Measurements from ENCODE around the gene TRPM6.
A peak's percentile ranks its signal among the peaks of the same experiment; 100 is the strongest.

The TRPM6 gene

DNA sequence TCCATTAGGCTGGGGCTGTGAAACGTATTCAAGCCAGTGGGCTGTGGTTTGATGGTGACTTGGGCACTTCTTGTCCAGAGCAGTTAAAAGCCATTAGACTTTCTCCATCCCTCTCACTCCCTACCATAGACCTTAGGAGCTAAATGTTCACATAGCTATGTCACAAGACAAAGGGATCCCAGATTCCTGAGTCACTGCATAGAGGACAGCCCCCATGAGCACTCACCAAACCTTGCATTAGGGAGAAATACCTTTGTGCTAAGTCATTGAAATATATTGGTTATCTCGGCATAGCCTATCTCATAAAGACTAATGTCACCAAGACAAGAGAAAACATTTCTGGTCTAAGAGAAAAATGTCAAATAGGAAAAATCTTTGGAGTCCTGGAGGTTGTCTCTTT, 104.3 kb downstream of the TRPM6 start:
- in situ Hi-C loops (cut with HindIII; ENCODE audit: low sequenced_read_pairs), result no loop called here
- DNase-seq (ENCODE audit: low read depth), result no peak
- no peak for TF ChIP-seq CTCF (IDR thresholded peaks at IDR 0.05; ENCODE audit: low read depth, low read length, missing control alignments)

GRCh38 chr9:74777136-74777879, 110.4 kb downstream of the TRPM6 start:
- H3K4me3 ChIP-seq (ENCODE audit: low read depth, low read length), result no peak overlapping the region
- DNase-seq (ENCODE audit: low read depth), result peak; percentile 33
- in situ Hi-C loops (cut with HindIII; ENCODE audit: low sequenced_read_pairs), result no loop called here
- TF ChIP-seq CTCF (IDR thresholded peaks at IDR 0.05; ENCODE audit: low read depth, low read length, missing control alignments), result peak; percentile 80

More for the DNA sequence above, 104.3 kb downstream of the TRPM6 start:
- no peak overlapping the region for H3K4me3 ChIP-seq (ENCODE audit: low read depth, low read length)

- in situ Hi-C loops (cut with HindIII; ENCODE audit: low sequenced_read_pairs), result no loop called here
- H3K4me3 ChIP-seq (ENCODE audit: low read depth, low read length), result no peak overlapping the region
- no peak for TF ChIP-seq CTCF (IDR thresholded peaks at IDR 0.05; ENCODE audit: low read depth, low read length, missing control alignments)
- no peak for DNase-seq (ENCODE audit: low read depth)
These were observed 112.3 kb downstream of the TRPM6 start for GRCh38 chr9:74775396-74775795.

DNA sequence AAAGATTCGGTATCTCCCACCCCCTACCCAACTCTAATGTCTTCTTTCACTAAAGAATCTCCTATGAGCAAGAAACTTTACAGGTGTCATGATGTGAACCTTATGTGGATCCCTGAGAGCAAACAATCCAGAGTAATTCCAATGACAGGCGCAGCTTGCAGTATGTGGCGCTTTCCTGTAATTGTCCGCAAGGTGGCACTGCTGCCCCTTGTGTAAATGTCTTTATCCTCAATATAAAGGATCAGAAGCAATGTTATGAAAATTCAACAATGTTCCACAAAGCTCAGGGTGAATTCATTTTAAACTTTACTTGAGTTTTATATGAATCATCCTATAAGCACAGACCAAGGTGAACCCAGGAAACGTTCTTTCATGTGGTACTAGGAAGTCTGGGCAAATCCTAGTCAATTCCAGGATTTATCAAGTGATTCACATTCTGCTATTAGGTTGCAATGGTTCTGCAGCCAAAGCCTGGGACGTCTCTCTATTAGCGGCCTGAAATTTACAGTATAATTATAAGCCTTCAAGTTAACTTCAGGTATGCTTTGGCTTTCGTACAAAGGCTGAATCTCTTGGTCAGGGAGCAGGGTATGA, 113.7 kb downstream of the TRPM6 start:
- DNase-seq (ENCODE audit: low read depth), result peak; percentile 70
- in situ Hi-C loops (cut with HindIII; ENCODE audit: low sequenced_read_pairs), result no loop called here
- no peak overlapping the region for H3K4me3 ChIP-seq (ENCODE audit: low read depth, low read length)
- TF ChIP-seq CTCF (IDR thresholded peaks at IDR 0.05; ENCODE audit: low read depth, low read length, missing control alignments), result peak; percentile 89

DNA sequence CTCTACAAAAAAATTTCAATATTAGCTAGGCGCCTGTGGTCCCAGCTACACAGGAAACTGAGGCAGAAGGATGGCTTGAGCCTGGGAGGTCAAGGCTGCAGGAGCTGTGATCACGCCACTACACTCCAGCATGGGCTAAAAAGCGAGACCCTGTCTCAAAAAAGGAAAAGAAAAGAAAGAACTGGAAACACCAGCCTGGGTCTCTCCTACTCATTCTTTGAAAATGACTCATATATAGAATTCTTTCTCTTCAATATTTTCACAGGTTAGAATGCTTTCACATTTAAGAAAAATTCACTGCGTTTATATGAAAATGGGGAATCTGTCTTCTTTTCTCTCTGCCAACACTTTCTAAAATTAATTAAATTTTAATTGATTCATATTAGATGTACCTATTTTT, 115.6 kb downstream of the TRPM6 start:
- no peak for DNase-seq (ENCODE audit: low read depth)

DNA sequence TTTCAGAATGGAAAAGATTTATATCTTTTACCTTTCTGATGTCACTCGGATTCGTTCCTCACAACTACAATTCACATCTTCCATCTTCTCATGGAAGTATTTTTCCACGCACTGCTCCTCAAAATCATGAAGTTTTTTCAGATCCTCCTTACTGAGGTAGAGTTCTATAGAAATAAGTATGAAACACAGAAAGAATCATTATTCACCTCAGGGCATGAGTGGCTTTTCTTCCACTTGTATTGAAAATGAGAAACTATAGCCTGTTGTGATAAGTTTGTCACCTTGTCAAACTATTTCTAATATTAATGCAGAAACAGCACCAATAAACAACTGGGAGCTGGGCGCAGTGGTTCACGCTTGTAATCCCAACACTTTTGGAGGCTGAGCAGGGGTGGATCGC, 116.0 kb downstream of the TRPM6 start:
- in situ Hi-C loops (cut with HindIII; ENCODE audit: low sequenced_read_pairs), result no loop called here
- no peak overlapping the region for H3K4me3 ChIP-seq (ENCODE audit: low read depth, low read length)
- no peak for DNase-seq (ENCODE audit: low read depth)
- no peak for TF ChIP-seq CTCF (IDR thresholded peaks at IDR 0.05; ENCODE audit: low read depth, low read length, missing control alignments)

More for the DNA sequence above, 115.6 kb downstream of the TRPM6 start:
- no peak overlapping the region for H3K4me3 ChIP-seq (ENCODE audit: low read depth, low read length)
- in situ Hi-C loops (cut with HindIII; ENCODE audit: low sequenced_read_pairs), result no loop called here
- TF ChIP-seq CTCF (IDR thresholded peaks at IDR 0.05; ENCODE audit: low read depth, low read length, missing control alignments), result no peak
